Spinal cord (tissue), 10 donors: ENCODE measurements around the gene TBX15. TPM values are rescaled to one million over a fixed set of nuclear protein-coding genes. Genes with fewer than 3 reads are reported as not detected.

Experiments used
- DNase-seq, 6 donors: peaks; one replicate each; pipeline versions ENCODE4 v3.0.0 to v3.0.0-alpha.2; 2013 to 2015; ENCODE audit warnings: low spot score in 6 of 6, low read depth in 4 of 6
- H3K27ac ChIP-seq: one replicate; pipeline ENCODE4 v1.5.1; 2013; ENCODE audit warnings: low read depth, low read length, control low read depth
- H3K27me3 ChIP-seq: one replicate; pipeline ENCODE4 v1.6.1; 2013; ENCODE audit warnings: low read length; ENCODE audit not compliant: control insufficient read depth, insufficient read depth
- H3K36me3 ChIP-seq: one replicate; pipeline ENCODE4 v1.6.1; 2013; ENCODE audit warnings: low read length; ENCODE audit not compliant: control insufficient read depth, insufficient read depth
- H3K4me1 ChIP-seq: one replicate; pipeline ENCODE4 v1.6.1; 2013; ENCODE audit warnings: low read length; ENCODE audit not compliant: control insufficient read depth, insufficient read depth
- H3K4me3 ChIP-seq: one replicate; pipeline ENCODE4 v1.5.1; 2013; ENCODE audit warnings: low read depth, low read length, control low read depth
- H3K9me3 ChIP-seq: one replicate; pipeline ENCODE4 v1.6.1; 2013; ENCODE audit warnings: low read length; ENCODE audit not compliant: control insufficient read depth, insufficient read depth
- WGBS: methylation state at CpG from one replicate; pipeline ENCODE4 v1.1.5; 2013; ENCODE audit warnings: missing lambda C conversion rate; ENCODE audit not compliant: insufficient coverage; 5-methylcytosine and 5-hydroxymethylcytosine counted together
- polyA plus RNA-seq, 2 donors: library from polyadenylated mRNA; unstranded; fragments of 120-200 nt; gene quantifications; one replicate each; pipeline ENCODE4 v1.2.1, GENCODE V29; 2013; ENCODE audit not compliant: insufficient read length in 2 of 2
- total RNA-seq, 2 donors: library from RNA; depleted of rRNA in 1 of 2; stranded (reverse); fragments of 120-200 nt in 1 of 2; fragments of >200 nt in 1 of 2; gene quantifications; one replicate each; pipeline versions ENCODE4 v1.2.3 to v1.2.4, GENCODE V29; 2013 to 2014
- donor health status: healthy.

Gene TBX15
- total and polyA plus RNA-seq, 4 donors = 0.41 to 30.6 (median 4.9) TPM

- DNase-seq = peak in 2 of 6 donors; percentile 51 to 65
- Histone ChIP-seq H3K27me3 (peaks cover 100% of the 10 kb centered on the region), H3K9me3 (peaks cover 1% of the 10 kb centered on the region), H3K36me3 (no peaks in the 10 kb centered on the region), H3K4me1 (peaks cover 42% of the 10 kb centered on the region), H3K4me3 (peak overlapping the region; percentile 37), H3K27ac (peak overlapping the region; percentile 65)
- WGBS = 2% methylated on average over 37 of the region's 42 CpGs
Measured at GRCh38 chr1:118986555-118987467, 1.3 kb downstream of the TBX15 start.

- Histone ChIP-seq H3K27ac (no peak overlapping the region), H3K4me1 (peaks cover 42% of the 10 kb centered on the region), H3K4me3 (peak overlapping the region; percentile 37), H3K27me3 (peaks cover 99% of the 10 kb centered on the region), H3K9me3 (no peaks in the 10 kb centered on the region), H3K36me3 (no peaks in the 10 kb centered on the region)
- WGBS = 5% methylated on average over 27 of the region's 34 CpGs
- DNase-seq = peak in 2 of 6 donors; percentile 37 to 41
Measured at GRCh38 chr1:118985640-118986554, 2.2 kb downstream of the TBX15 start.

- WGBS = 8% methylated on average over 39 of the region's 48 CpGs
- Histone ChIP-seq H3K27me3 (peaks cover 99% of the 10 kb centered on the region), H3K36me3 (no peaks in the 10 kb centered on the region), H3K4me1 (peaks cover 43% of the 10 kb centered on the region), H3K4me3 (peak overlapping the region; percentile 37), H3K27ac (no peak overlapping the region), H3K9me3 (no peaks in the 10 kb centered on the region)
- peak in 2 of 6 donors; percentile 44 to 50 for DNase-seq
Measured at GRCh38 chr1:118984722-118985639, 3.2 kb downstream of the TBX15 start.

- Histone ChIP-seq H3K27ac (no peak overlapping the region), H3K36me3 (no peaks in the 10 kb centered on the region), H3K4me3 (peak overlapping the region; percentile 9), H3K4me1 (peaks cover 44% of the 10 kb centered on the region), H3K9me3 (no peaks in the 10 kb centered on the region), H3K27me3 (peaks cover 99% of the 10 kb centered on the region)
- DNase-seq = peak in 2 of 6 donors; percentile 15 to 60
- 4% methylated on average over 43 of the region's 43 CpGs for WGBS
Measured at GRCh38 chr1:118984086-118984721, 3.9 kb downstream of the TBX15 start.

- 13% methylated on average over 11 of the region's 22 CpGs for WGBS
- no peaks in the 10 kb centered on the region for H3K9me3 ChIP-seq
- peaks cover 40% of the 10 kb centered on the region for H3K4me1 ChIP-seq
- H3K36me3 ChIP-seq = no peaks in the 10 kb centered on the region
- H3K4me3 ChIP-seq = no peak overlapping the region
- peaks cover 99% of the 10 kb centered on the region for H3K27me3 ChIP-seq
- no peak for DNase-seq
- H3K27ac ChIP-seq = no peak overlapping the region
Measured at GRCh38 chr1:118983558-118984041, 4.5 kb downstream of the TBX15 start.

GRCh38 chr1:118982821-118983557, 5.2 kb downstream of the TBX15 start:
- no peak for DNase-seq
- H3K9me3 ChIP-seq = no peaks in the 10 kb centered on the region
- WGBS = 9% methylated on average over 22 of the region's 26 CpGs
- H3K27ac ChIP-seq = no peak overlapping the region
- H3K27me3 ChIP-seq = peaks cover 99% of the 10 kb centered on the region
- no peak overlapping the region for H3K4me3 ChIP-seq
- no peaks in the 10 kb centered on the region for H3K36me3 ChIP-seq
- H3K4me1 ChIP-seq = peaks cover 37% of the 10 kb centered on the region

GRCh38 chr1:118982266-118982665, 5.9 kb downstream of the TBX15 start:
- Histone ChIP-seq H3K4me3 (no peak overlapping the region), H3K4me1 (peaks cover 29% of the 10 kb centered on the region), H3K27ac (no peak overlapping the region), H3K9me3 (no peaks in the 10 kb centered on the region), H3K27me3 (peaks cover 99% of the 10 kb centered on the region), H3K36me3 (no peaks in the 10 kb centered on the region)
- no CpG with 5 or more reads among the region's 6 CpGs for WGBS
- DNase-seq = no peak

GRCh38 chr1:118981436-118981835, 6.7 kb downstream of the TBX15 start:
- Histone ChIP-seq H3K9me3 (no peaks in the 10 kb centered on the region), H3K4me3 (no peak overlapping the region), H3K27ac (no peak overlapping the region), H3K4me1 (peaks cover 25% of the 10 kb centered on the region), H3K36me3 (no peaks in the 10 kb centered on the region), H3K27me3 (peaks cover 98% of the 10 kb centered on the region)
- no CpG with 5 or more reads among the region's 1 CpG for WGBS
- no peak for DNase-seq
